SK-N-SH treated with all-trans-retinoic acid at 6 μM for 48 hours (cell line): ENCODE data around the gene EMC8.

Experiments
- ATAC-seq: fragments of 200-7000 bp; cut with Tn5 transposase; 3 replicates; pipeline ENCODE4 v1.9.1; 2020; ENCODE audit warnings: mild to moderate bottlenecking, moderate library complexity
- ARNTL ChIP-seq: fragments of 450-650 bp; formaldehyde crosslinking; IDR thresholded peaks from 2 replicates; pipeline ENCODE4 v1.5.0; 2020; ENCODE audit warnings: low read depth, mild to moderate bottlenecking, moderate library complexity, borderline replicate concordance
- BACH2 ChIP-seq: fragments of 250-450 bp; sonication (Bioruptor Pico); IDR thresholded peaks from 2 replicates; pipeline ENCODE4 v1.9.0; 2021; ENCODE audit warnings: mild to moderate bottlenecking, borderline replicate concordance
- ISL1 ChIP-seq: fragments of 250-450 bp; sonication (Bioruptor Pico); IDR thresholded peaks from 2 replicates; pipeline ENCODE4 v2.1.2; 2022; ENCODE audit warnings: mild to moderate bottlenecking, moderate library complexity
- OSR1 ChIP-seq: fragments of 250-450 bp; sonication (Bioruptor Pico); IDR thresholded peaks from 2 replicates; pipeline ENCODE4 v1.8.0; 2022; ENCODE audit warnings: moderate library complexity, mild to moderate bottlenecking, inconsistent platforms
- PATZ1 ChIP-seq: fragments of 250-450 bp; sonication (Bioruptor Pico); IDR thresholded peaks from 2 replicates; pipeline ENCODE4 v1.8.0; 2020; ENCODE audit warnings: mild to moderate bottlenecking, moderate library complexity, borderline replicate concordance
- PPARA ChIP-seq: fragments of 250-450 bp; sonication (Bioruptor Pico); IDR thresholded peaks from 2 replicates; pipeline ENCODE4 v1.5.0; 2020; ENCODE audit warnings: mild to moderate bottlenecking, borderline replicate concordance
- RARB ChIP-seq: fragments of 250-450 bp; sonication (Bioruptor Pico); IDR thresholded peaks from 2 replicates; pipeline ENCODE4 v1.8.0; 2021; ENCODE audit warnings: mild to moderate bottlenecking, moderate library complexity
- SNAI2 ChIP-seq: fragments of 250-450 bp; sonication (Bioruptor Pico); IDR thresholded peaks from 2 replicates; pipeline ENCODE4 v1.5.0; 2020; ENCODE audit warnings: mild to moderate bottlenecking, moderate library complexity
- TCF4 ChIP-seq: fragments of 250-450 bp; sonication (Bioruptor Pico); IDR thresholded peaks from 2 replicates; pipeline ENCODE4 v1.8.0; 2021; ENCODE audit warnings: mild to moderate bottlenecking, moderate library complexity, borderline replicate concordance
- TOX ChIP-seq: fragments of 250-450 bp; sonication (Bioruptor Pico); IDR thresholded peaks from 2 replicates; pipeline ENCODE4 v1.8.0; 2021; ENCODE audit warnings: mild to moderate bottlenecking, moderate library complexity, borderline replicate concordance
- TSHZ2 ChIP-seq: fragments of 250-450 bp; sonication (Bioruptor Pico); IDR thresholded peaks from 2 replicates; pipeline ENCODE4 v1.5.0; 2020; ENCODE audit warnings: mild to moderate bottlenecking, moderate library complexity
- ZC3H10 ChIP-seq: fragments of 250-450 bp; sonication (Bioruptor Pico); IDR thresholded peaks from 2 replicates; pipeline ENCODE4 v1.5.1; 2021; ENCODE audit warnings: mild to moderate bottlenecking, moderate library complexity
- ZFP3 ChIP-seq: fragments of 250-450 bp; sonication (Bioruptor Pico); IDR thresholded peaks from 2 replicates; pipeline ENCODE4 v1.5.0; 2020; ENCODE audit warnings: mild to moderate bottlenecking, moderate library complexity
- ZFP30 ChIP-seq: fragments of 450-650 bp; formaldehyde crosslinking; IDR thresholded peaks from 2 replicates; pipeline ENCODE4 v1.5.0; 2022; ENCODE audit warnings: mild to moderate bottlenecking, moderate library complexity
- ZNF565 ChIP-seq: fragments of 450-650 bp; formaldehyde crosslinking; conservative IDR thresholded peaks from 2 replicates; pipeline ENCODE4 v1.5.0; 2020; ENCODE audit warnings: low read depth, mild to moderate bottlenecking, moderate library complexity
- ZNF70 ChIP-seq: fragments of 450-650 bp; formaldehyde crosslinking; IDR thresholded peaks from 2 replicates; pipeline ENCODE4 v1.5.0; 2020; ENCODE audit warnings: mild to moderate bottlenecking, moderate library complexity
- ZNF8 ChIP-seq: fragments of 450-650 bp; formaldehyde crosslinking; IDR thresholded peaks from 2 replicates; pipeline ENCODE4 v1.5.0; 2020; ENCODE audit warnings: mild to moderate bottlenecking, moderate library complexity
- TF ChIP-seq, protein P1 (sequence below): fragments of 250-450 bp; sonication (Bioruptor Pico); IDR thresholded peaks from 2 replicates; pipeline ENCODE4 v1.5.1; 2020; ENCODE audit warnings: low read depth, mild to moderate bottlenecking, moderate library complexity
- TF ChIP-seq, protein P2 (sequence below): fragments of 250-450 bp; sonication (Bioruptor Pico); IDR thresholded peaks from 2 replicates; pipeline ENCODE4 v1.5.1; 2021; ENCODE audit warnings: mild to moderate bottlenecking, moderate library complexity
- TF ChIP-seq, protein P3 (sequence below): fragments of 250-450 bp; sonication (Bioruptor Pico); IDR thresholded peaks from 2 replicates; pipeline ENCODE4 v1.8.0; 2021; ENCODE audit warnings: low read depth, mild to moderate bottlenecking, moderate library complexity, borderline replicate concordance

EMC8 gene

DNA sequence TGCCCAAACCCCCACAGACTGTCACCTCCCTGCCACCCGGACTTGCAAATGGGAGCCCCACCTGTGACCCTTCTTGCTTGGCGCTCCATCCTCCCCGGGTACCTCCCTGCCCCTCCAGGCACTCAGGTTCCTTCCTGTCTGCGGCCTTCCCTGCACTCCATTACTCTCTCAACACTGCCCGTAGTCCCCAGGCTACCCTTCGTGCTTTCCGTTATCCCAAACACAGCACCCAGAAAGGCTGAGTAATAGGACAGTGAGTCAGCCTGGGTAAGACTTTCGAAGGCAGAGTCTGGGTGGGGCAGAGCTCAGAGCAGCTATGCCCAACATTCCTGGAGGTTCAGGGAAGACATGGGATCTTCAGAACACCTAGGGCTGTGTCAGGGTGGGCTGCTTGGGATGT lies 31.8 kb downstream of the EMC8 start:
- ATAC-seq: peak; percentile 95
- TF ChIP-seq PPARA (CRISPR knock-in tag) (no peak), ZNF8 (CRISPR knock-in tag) (no peak), TOX (CRISPR knock-in tag) (no peak), RARB (CRISPR knock-in tag) (no peak)
- TF ChIP-seq, protein P1, sequence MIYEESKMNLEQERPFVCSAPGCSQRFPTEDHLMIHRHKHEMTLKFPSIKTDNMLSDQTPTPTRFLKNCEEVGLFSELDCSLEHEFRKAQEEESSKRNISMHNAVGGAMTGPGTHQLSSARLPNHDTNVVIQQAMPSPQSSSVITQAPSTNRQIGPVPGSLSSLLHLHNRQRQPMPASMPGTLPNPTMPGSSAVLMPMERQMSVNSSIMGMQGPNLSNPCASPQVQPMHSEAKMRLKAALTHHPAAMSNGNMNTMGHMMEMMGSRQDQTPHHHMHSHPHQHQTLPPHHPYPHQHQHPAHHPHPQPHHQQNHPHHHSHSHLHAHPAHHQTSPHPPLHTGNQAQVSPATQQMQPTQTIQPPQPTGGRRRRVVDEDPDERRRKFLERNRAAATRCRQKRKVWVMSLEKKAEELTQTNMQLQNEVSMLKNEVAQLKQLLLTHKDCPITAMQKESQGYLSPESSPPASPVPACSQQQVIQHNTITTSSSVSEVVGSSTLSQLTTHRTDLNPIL (CRISPR knock-in tag): no peak

GRCh38 chr16:85765767-85766166 lies 33.6 kb downstream of the EMC8 start:
- TF ChIP-seq, protein P2, sequence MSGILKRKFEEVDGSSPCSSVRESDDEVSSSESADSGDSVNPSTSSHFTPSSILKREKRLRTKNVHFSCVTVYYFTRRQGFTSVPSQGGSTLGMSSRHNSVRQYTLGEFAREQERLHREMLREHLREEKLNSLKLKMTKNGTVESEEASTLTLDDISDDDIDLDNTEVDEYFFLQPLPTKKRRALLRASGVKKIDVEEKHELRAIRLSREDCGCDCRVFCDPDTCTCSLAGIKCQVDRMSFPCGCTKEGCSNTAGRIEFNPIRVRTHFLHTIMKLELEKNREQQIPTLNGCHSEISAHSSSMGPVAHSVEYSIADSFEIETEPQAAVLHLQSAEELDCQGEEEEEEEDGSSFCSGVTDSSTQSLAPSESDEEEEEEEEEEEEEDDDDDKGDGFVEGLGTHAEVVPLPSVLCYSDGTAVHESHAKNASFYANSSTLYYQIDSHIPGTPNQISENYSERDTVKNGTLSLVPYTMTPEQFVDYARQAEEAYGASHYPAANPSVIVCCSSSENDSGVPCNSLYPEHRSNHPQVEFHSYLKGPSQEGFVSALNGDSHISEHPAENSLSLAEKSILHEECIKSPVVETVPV: no peak
- no peak for TF ChIP-seq ZFP3 (CRISPR knock-in tag)
- TF ChIP-seq TOX (CRISPR knock-in tag): no peak
- no peak for TF ChIP-seq ARNTL (CRISPR knock-in tag)
- no peak for TF ChIP-seq ISL1 (CRISPR knock-in tag)
- TF ChIP-seq PPARA (CRISPR knock-in tag): no peak
- no peak for TF ChIP-seq ZNF70
- ATAC-seq: no peak

DNA sequence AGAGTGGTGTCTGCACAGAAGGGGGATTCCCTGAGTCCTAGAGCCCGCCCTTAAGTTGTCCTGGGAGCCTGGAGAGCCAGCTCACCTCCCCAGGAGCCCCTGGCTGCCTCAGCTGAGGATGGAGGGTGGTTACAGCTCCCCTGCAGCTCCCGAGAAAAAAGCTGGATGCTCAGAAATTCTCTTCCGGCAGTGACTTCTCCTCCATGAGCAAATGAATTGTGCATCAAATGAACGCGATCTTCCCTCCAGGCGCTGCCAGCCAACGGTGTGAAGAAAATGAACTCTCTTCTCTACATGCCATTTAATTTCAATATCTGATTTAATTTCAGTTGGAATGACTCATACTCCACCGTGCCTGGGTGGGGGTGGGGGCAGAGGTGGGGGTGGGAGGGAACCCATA lies 34.1 kb downstream of the EMC8 start:
- TF ChIP-seq BACH2 (CRISPR knock-in tag) (no peak), ZFP3 (CRISPR knock-in tag) (no peak), ZC3H10 (CRISPR knock-in tag) (no peak), ZFP30 (CRISPR knock-in tag) (no peak), ISL1 (CRISPR knock-in tag) (no peak), ZNF565 (no peak), TOX (CRISPR knock-in tag) (no peak), PATZ1 (CRISPR knock-in tag) (no peak), ZNF70 (no peak), ZNF8 (CRISPR knock-in tag) (no peak), TCF4 (no peak), RARB (CRISPR knock-in tag) (no peak), ARNTL (CRISPR knock-in tag) (no peak), OSR1 (CRISPR knock-in tag) (no peak), TSHZ2 (CRISPR knock-in tag) (no peak), SNAI2 (no peak)
- ATAC-seq: no peak

- ATAC-seq: no peak
- no peak for TF ChIP-seq ZNF565
- TF ChIP-seq BACH2 (CRISPR knock-in tag): no peak
- TF ChIP-seq ZFP3 (CRISPR knock-in tag): no peak
Observed at GRCh38 chr16:85763616-85764015, 35.7 kb downstream of the EMC8 start.

- TF ChIP-seq, protein P3, sequence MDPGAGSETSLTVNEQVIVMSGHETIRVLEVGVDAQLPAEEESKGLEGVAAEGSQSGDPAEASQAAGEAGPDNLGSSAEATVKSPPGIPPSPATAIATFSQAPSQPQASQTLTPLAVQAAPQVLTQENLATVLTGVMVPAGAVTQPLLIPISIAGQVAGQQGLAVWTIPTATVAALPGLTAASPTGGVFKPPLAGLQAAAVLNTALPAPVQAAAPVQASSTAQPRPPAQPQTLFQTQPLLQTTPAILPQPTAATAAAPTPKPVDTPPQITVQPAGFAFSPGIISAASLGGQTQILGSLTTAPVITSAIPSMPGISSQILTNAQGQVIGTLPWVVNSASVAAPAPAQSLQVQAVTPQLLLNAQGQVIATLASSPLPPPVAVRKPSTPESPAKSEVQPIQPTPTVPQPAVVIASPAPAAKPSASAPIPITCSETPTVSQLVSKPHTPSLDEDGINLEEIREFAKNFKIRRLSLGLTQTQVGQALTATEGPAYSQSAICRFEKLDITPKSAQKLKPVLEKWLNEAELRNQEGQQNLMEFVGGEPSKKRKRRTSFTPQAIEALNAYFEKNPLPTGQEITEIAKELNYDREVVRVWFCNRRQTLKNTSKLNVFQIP (CRISPR knock-in tag): no peak
- no peak for TF ChIP-seq TOX (CRISPR knock-in tag)
- ATAC-seq: no peak
Observed at GRCh38 chr16:85762970-85763369, 36.4 kb downstream of the EMC8 start.
